NCI-H82 treated with DMSO at 0.1 percent for 48 hours (cell line): ENCODE data around the gene HMGCL.
"Not testable (repeated sequence)": the region's sequence is repeated elsewhere in the genome, so short reads cannot be mapped to it uniquely, and the experiment has no call there.

ENCODE experiments used
- DNase-seq: peaks from one replicate; lab custom pipeline; 2025; ENCODE audit not compliant: unreplicated experiment; lab: John Stamatoyannopoulos, UW

HMGCL gene

GRCh38 chr1:23825076-23825761, at the start of gene HMGCL:
Gene HMGCL, minus strand, starts transcription at chr1:23825429. Its CDS starts 14 bp downstream, at chr1:23825415.
- peak; percentile 77 for DNase-seq

GRCh38 chr1:23872421-23872820, 47.2 kb upstream of the HMGCL start:
- no peak for DNase-seq

GRCh38 chr1:23869051-23869450, 43.8 kb upstream of the HMGCL start:
- DNase-seq: no peak

GRCh38 chr1:23868557-23869016, 43.4 kb upstream of the HMGCL start:
- DNase-seq: no peak

- DNase-seq: peak; percentile 88
These were observed 42.8 kb upstream of the HMGCL start, which contains the start of gene FUCA1 for GRCh38 chr1:23867895-23868556. Gene FUCA1, minus strand, starts transcription at chr1:23868290. Its CDS starts 4 bp downstream, at chr1:23868286.

GRCh38 chr1:23867542-23867894, 42.3 kb upstream of the HMGCL start:
- no peak for DNase-seq

GRCh38 chr1:23865543-23865930, 40.3 kb upstream of the HMGCL start:
- DNase-seq: no peak

GRCh38 chr1:23864801-23865542, 39.7 kb upstream of the HMGCL start:
- no peak for DNase-seq

- DNase-seq: no peak
These were observed 37.4 kb upstream of the HMGCL start for GRCh38 chr1:23862640-23863039.

- DNase-seq: no peak
These were observed 29.3 kb upstream of the HMGCL start for GRCh38 chr1:23854568-23854967.

GRCh38 chr1:23853124-23853523, 27.9 kb upstream of the HMGCL start:
- DNase-seq: not testable (repeated sequence)

- not testable (repeated sequence) for DNase-seq
These were observed 26.2 kb upstream of the HMGCL start for GRCh38 chr1:23851406-23851805.

- DNase-seq: no peak
These were observed 23.7 kb upstream of the HMGCL start for GRCh38 chr1:23848673-23849616.

- DNase-seq: not testable (repeated sequence)
These were observed 22.4 kb upstream of the HMGCL start for GRCh38 chr1:23847482-23848095.

GRCh38 chr1:23845163-23845562, 19.9 kb upstream of the HMGCL start:
- DNase-seq: no peak

GRCh38 chr1:23843644-23844043, 18.4 kb upstream of the HMGCL start:
- DNase-seq: no peak

- DNase-seq: no peak
These were observed 13.2 kb upstream of the HMGCL start for GRCh38 chr1:23838401-23838866.

GRCh38 chr1:23837908-23838307, 12.7 kb upstream of the HMGCL start:
- DNase-seq: no peak

- no peak for DNase-seq
These were observed 10.8 kb upstream of the HMGCL start for GRCh38 chr1:23836037-23836436.

- not testable (repeated sequence) for DNase-seq
These were observed 8.9 kb upstream of the HMGCL start for GRCh38 chr1:23834156-23834555.
